Activated CD8-positive, alpha-beta memory T cell treated with anti-CD3 and anti-CD28 coated beads for 4 hours (primary cell): ENCODE results near the gene WDR5B.
"Not testable (repeated sequence)": the region's sequence is repeated elsewhere in the genome, so short reads cannot be mapped to it uniquely, and the experiment has no call there.

ENCODE experiments used
- DNase-seq, 2 donors: peaks; one replicate each; pipeline ENCODE4 v3.0.0-alpha.2; 2020; ENCODE audit warnings: low read depth in 2 of 2

Gene WDR5B

GRCh38 chr3:122365582-122366378, 50.1 kb downstream of the WDR5B start:
- not testable (repeated sequence) for DNase-seq

GRCh38 chr3:122365073-122365472, 50.8 kb downstream of the WDR5B start:
- no peak for DNase-seq

- no peak for DNase-seq
Measured at GRCh38 chr3:122364490-122364889, 51.4 kb downstream of the WDR5B start.
